HG03139 (cell line): ENCODE measurements around the gene SMAD7.
"Not testable (repeated sequence)": the region's sequence is repeated elsewhere in the genome, so short reads cannot be mapped to it uniquely, and the experiment has no call there.

Experiments used
- ATAC-seq: cut with Tn5 transposase; IDR thresholded peaks from one replicate; pipeline ENCODE4 v1.9.1; 2021; ENCODE audit not compliant: unreplicated experiment

The SMAD7 gene

GRCh38 chr18:48884306-48884705, 66.5 kb downstream of the SMAD7 start:
- no peak for ATAC-seq

GRCh38 chr18:48882379-48882778, 68.4 kb downstream of the SMAD7 start:
- no peak for ATAC-seq

- ATAC-seq = no peak
Observed at GRCh38 chr18:48880931-48881330, 69.8 kb downstream of the SMAD7 start.

GRCh38 chr18:48879008-48879431, 71.7 kb downstream of the SMAD7 start:
- no peak for ATAC-seq

- ATAC-seq = no peak
Observed at GRCh38 chr18:48878471-48878870, 72.3 kb downstream of the SMAD7 start.

GRCh38 chr18:48877941-48878340, 72.8 kb downstream of the SMAD7 start:
- no peak for ATAC-seq

- ATAC-seq = no peak
Observed at GRCh38 chr18:48876590-48876989, 74.2 kb downstream of the SMAD7 start.

- ATAC-seq = no peak
Observed at GRCh38 chr18:48875942-48876511, 74.7 kb downstream of the SMAD7 start.

GRCh38 chr18:48875314-48875941, 75.3 kb downstream of the SMAD7 start:
- no peak for ATAC-seq

- no peak for ATAC-seq
Observed at GRCh38 chr18:48874701-48875162, 76.0 kb downstream of the SMAD7 start.

- ATAC-seq = no peak
Observed at GRCh38 chr18:48874233-48874632, 76.5 kb downstream of the SMAD7 start.

- ATAC-seq = no peak
Observed at GRCh38 chr18:48872234-48873145, 78.3 kb downstream of the SMAD7 start.

GRCh38 chr18:48871391-48872166, 79.2 kb downstream of the SMAD7 start:
- no peak for ATAC-seq

- ATAC-seq = not testable (repeated sequence)
Observed at GRCh38 chr18:48870926-48871325, 79.8 kb downstream of the SMAD7 start.
